GM23338 (cell line): ENCODE results near the gene BCO1.

Experiments used
- EZH2 ChIP-seq: fragments of 200-600 bp; sonication (generic); IDR thresholded peaks from one replicate; pipeline ENCODE4 v1.8.0; 2017; ENCODE audit warnings: antibody characterized with exemption, mild to moderate bottlenecking, low read depth; ENCODE audit not compliant: unreplicated experiment
- EZH2phosphoT487 ChIP-seq: fragments of 200-600 bp; sonication (generic); IDR thresholded peaks from one replicate; pipeline ENCODE4 v1.8.1; 2018; ENCODE audit warnings: antibody characterized with exemption; ENCODE audit not compliant: unreplicated experiment
- POLR2AphosphoS5 ChIP-seq: IDR thresholded peaks from 2 replicates; pipeline ENCODE4 v1.6.1; 2016; ENCODE audit warnings: antibody characterized with exemption, low read depth
- REST ChIP-seq: IDR thresholded peaks from one replicate; pipeline ENCODE4 v1.6.1; 2018; ENCODE audit warnings: antibody characterized with exemption; ENCODE audit not compliant: unreplicated experiment
- TF ChIP-seq, protein P1 (sequence below), 2 experiments: fragments of 200-600 bp in 1 of 2; sonication (generic) in 1 of 2; conservative IDR thresholded peaks; 2 replicates each; pipeline versions ENCODE4 v1.5.1 to v1.6.1; 2016 to 2017; ENCODE audit warnings: antibody characterized with exemption in 2 of 2, low read depth in 2 of 2, mild to moderate bottlenecking in 2 of 2, moderate library complexity in 1 of 2

GRCh38 chr16:81337097-81337496, 98.6 kb downstream of the BCO1 start:
- TF ChIP-seq, protein P1, sequence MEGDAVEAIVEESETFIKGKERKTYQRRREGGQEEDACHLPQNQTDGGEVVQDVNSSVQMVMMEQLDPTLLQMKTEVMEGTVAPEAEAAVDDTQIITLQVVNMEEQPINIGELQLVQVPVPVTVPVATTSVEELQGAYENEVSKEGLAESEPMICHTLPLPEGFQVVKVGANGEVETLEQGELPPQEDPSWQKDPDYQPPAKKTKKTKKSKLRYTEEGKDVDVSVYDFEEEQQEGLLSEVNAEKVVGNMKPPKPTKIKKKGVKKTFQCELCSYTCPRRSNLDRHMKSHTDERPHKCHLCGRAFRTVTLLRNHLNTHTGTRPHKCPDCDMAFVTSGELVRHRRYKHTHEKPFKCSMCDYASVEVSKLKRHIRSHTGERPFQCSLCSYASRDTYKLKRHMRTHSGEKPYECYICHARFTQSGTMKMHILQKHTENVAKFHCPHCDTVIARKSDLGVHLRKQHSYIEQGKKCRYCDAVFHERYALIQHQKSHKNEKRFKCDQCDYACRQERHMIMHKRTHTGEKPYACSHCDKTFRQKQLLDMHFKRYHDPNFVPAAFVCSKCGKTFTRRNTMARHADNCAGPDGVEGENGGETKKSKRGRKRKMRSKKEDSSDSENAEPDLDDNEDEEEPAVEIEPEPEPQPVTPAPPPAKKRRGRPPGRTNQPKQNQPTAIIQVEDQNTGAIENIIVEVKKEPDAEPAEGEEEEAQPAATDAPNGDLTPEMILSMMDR (conservative IDR thresholded peaks at IDR 0.05; ENCODE audit: low read depth in 2 of 2): no peak
- TF ChIP-seq EZH2: no peak
- TF ChIP-seq REST: no peak
- no peak for TF ChIP-seq POLR2AphosphoS5
- no peak for TF ChIP-seq EZH2phosphoT487
